Neural crest cell (in vitro differentiated cells): ENCODE data around the gene RAB11FIP4. TPM values are rescaled to one million over a fixed set of nuclear protein-coding genes. Genes with fewer than 3 reads are reported as not detected.

Experiments used
- DNase-seq: peaks from one replicate; pipeline ENCODE4 v3.0.0; 2021; ENCODE audit warnings: low read depth, mixed read lengths, low spot score
- H3K27ac Mint-ChIP-seq: one replicate; pipeline ENCODE4 v1.8.0; 2021; ENCODE audit warnings: mild to moderate bottlenecking, mixed read lengths; ENCODE audit not compliant: unreplicated experiment
- H3K27me3 Mint-ChIP-seq: 2 replicates; pipeline ENCODE4 v1.8.0; 2021; ENCODE audit warnings: low read depth, mild to moderate bottlenecking, mixed read lengths
- H3K36me3 Mint-ChIP-seq: 2 replicates; pipeline ENCODE4 v1.8.0; 2021; ENCODE audit warnings: low read depth, mild to moderate bottlenecking, mixed read lengths
- H3K4me1 Mint-ChIP-seq: 2 replicates; pipeline ENCODE4 v1.8.0; 2021; ENCODE audit warnings: mixed read lengths
- H3K4me3 Mint-ChIP-seq: one replicate; pipeline ENCODE4 v1.8.0; 2021; ENCODE audit warnings: mild to moderate bottlenecking, mixed read lengths
- H3K9me3 Mint-ChIP-seq: 2 replicates; pipeline ENCODE4 v1.8.0; 2021; ENCODE audit warnings: mixed read lengths
- CTCF ChIP-seq: fragments of 200-600 bp; sonication (generic); conservative IDR thresholded peaks from 2 replicates; pipeline ENCODE4 v1.5.0; 2021; ENCODE audit warnings: antibody characterized with exemption, mild to moderate bottlenecking
- total RNA-seq: library from RNA; stranded (reverse); gene quantifications from 2 replicates; pipeline ENCODE4 v1.2.1, GENCODE V29; 2021

RAB11FIP4 gene
- total RNA-seq, 1 donor from 2014 or later: 7.4 TPM

GRCh38 chr17:31479062-31479408 is 87.6 kb downstream of the RAB11FIP4 start:
- DNase-seq: no peak
- Mint-ChIP-seq H3K36me3 (no peaks in the 10 kb centered on the region), H3K4me3 (no peak overlapping the region), H3K4me1 (peaks cover 12% of the 10 kb centered on the region), H3K27me3 (peaks cover 12% of the 10 kb centered on the region), H3K27ac (no peak overlapping the region), H3K9me3 (no peaks in the 10 kb centered on the region)
- no peak for TF ChIP-seq CTCF

- Mint-ChIP-seq H3K27me3 (peaks cover 17% of the 10 kb centered on the region), H3K4me1 (peaks cover 12% of the 10 kb centered on the region), H3K9me3 (no peaks in the 10 kb centered on the region), H3K27ac (no peak overlapping the region), H3K36me3 (no peaks in the 10 kb centered on the region), H3K4me3 (no peak overlapping the region)
- no peak for TF ChIP-seq CTCF
- DNase-seq: no peak
Observed at GRCh38 chr17:31479524-31479923, 88.0 kb downstream of the RAB11FIP4 start.

GRCh38 chr17:31480067-31480466 is 88.6 kb downstream of the RAB11FIP4 start:
- Mint-ChIP-seq H3K27me3 (peaks cover 20% of the 10 kb centered on the region), H3K4me1 (peaks cover 8% of the 10 kb centered on the region), H3K27ac (no peak overlapping the region), H3K36me3 (no peaks in the 10 kb centered on the region), H3K4me3 (no peak overlapping the region), H3K9me3 (no peaks in the 10 kb centered on the region)
- DNase-seq: no peak
- no peak for TF ChIP-seq CTCF

- no peak overlapping the region for H3K4me3 Mint-ChIP-seq
- DNase-seq: no peak
- no peaks in the 10 kb centered on the region for H3K36me3 Mint-ChIP-seq
- no peaks in the 10 kb centered on the region for H3K9me3 Mint-ChIP-seq
- TF ChIP-seq CTCF: no peak
- no peak overlapping the region for H3K27ac Mint-ChIP-seq
- peaks cover 28% of the 10 kb centered on the region for H3K27me3 Mint-ChIP-seq
- H3K4me1 Mint-ChIP-seq: no peaks in the 10 kb centered on the region
Observed at GRCh38 chr17:31480904-31481782, 89.7 kb downstream of the RAB11FIP4 start.

- no peak for TF ChIP-seq CTCF
- Mint-ChIP-seq H3K4me1 (peaks cover under 1% of the 10 kb centered on the region), H3K27me3 (peaks cover 32% of the 10 kb centered on the region), H3K36me3 (no peaks in the 10 kb centered on the region), H3K27ac (no peak overlapping the region), H3K9me3 (no peaks in the 10 kb centered on the region), H3K4me3 (no peak overlapping the region)
- DNase-seq: no peak
Observed at GRCh38 chr17:31481783-31482081, 90.3 kb downstream of the RAB11FIP4 start.
